Ovary (tissue), 9 donors: ENCODE data around the gene SRRM5. TPM values are rescaled to one million over a fixed set of nuclear protein-coding genes. Genes with fewer than 3 reads are reported as not detected.

Source experiments
- DNase-seq, 5 donors: peaks; one replicate each; pipeline ENCODE4 v3.0.0-alpha.2; 2019 to 2020
- H3K27ac ChIP-seq, 2 donors: fragments of 200-600 bp; one replicate each; pipeline versions ENCODE4 v1.5.1 to v1.8.0; 2019 to 2022
- H3K27me3 ChIP-seq: fragments of 200-600 bp; one replicate; pipeline ENCODE4 v1.8.0; 2022
- H3K36me3 ChIP-seq: fragments of 200-600 bp; sonication (generic); one replicate; pipeline ENCODE4 v1.5.1; 2019
- H3K4me1 ChIP-seq: one replicate; pipeline ENCODE4 v1.8.1; 2013; ENCODE audit warnings: mild to moderate bottlenecking, moderate library complexity; ENCODE audit not compliant: insufficient read depth
- H3K4me3 ChIP-seq: fragments of 200-600 bp; sonication (generic); one replicate; pipeline ENCODE4 v1.5.1; 2017
- H3K9me3 ChIP-seq, 2 donors: fragments of 200-600 bp in 1 of 2; sonication (generic) in 1 of 2; one replicate each; pipeline versions ENCODE4 v1.5.1 to v1.8.1; 2013 to 2019; ENCODE audit warnings: mild to moderate bottlenecking in 1 of 2, moderate library complexity in 1 of 2
- CTCF ChIP-seq, 3 donors: fragments of 450-650 bp in 2 of 3; fragments of 200-600 bp in 1 of 3; IDR thresholded peaks; one replicate each; pipeline versions ENCODE4 v1.5.1 to v1.8.0; 2016 to 2022; ENCODE audit warnings: antibody characterized with exemption in 3 of 3, mild to moderate bottlenecking in 1 of 3
- EP300 ChIP-seq: sonication (generic); formaldehyde crosslinking; IDR thresholded peaks from one replicate; pipeline ENCODE4 v1.6.1; 2017; ENCODE audit warnings: antibody characterized with exemption
- POLR2A ChIP-seq: fragments of 450-650 bp; IDR thresholded peaks from one replicate; pipeline ENCODE4 v1.6.1; 2017; ENCODE audit warnings: antibody characterized with exemption, mild to moderate bottlenecking, moderate library complexity
- WGBS, 3 donors: extraction: QIAGEN DNeasy Blood & Tissue Kit in 1 of 3; methylation state at CpG; one replicate each; pipeline versions ENCODE4 v1.1.5 to v1.1.7; 2013 to 2017; 5-methylcytosine and 5-hydroxymethylcytosine counted together
- intact Hi-C, 4 donors: fragments of 100-400 bp; cut with DNase I; formaldehyde crosslinking; loops; one replicate each; pipeline versions ENCODE4 v1.11.0 to v1.15.1; 2022 to 2023
- polyA plus RNA-seq, 2 donors: library from polyadenylated mRNA; stranded (reverse); fragments of 200-250 nt in 1 of 2; fragments of 350-450 nt in 1 of 2; fragmentation: Illumina TruSeq in 1 of 2; extraction: RNeasy Lipid Tissue Mini Kit (QIAGEN cat#74804) in 1 of 2; gene quantifications; one replicate each; pipeline ENCODE4 v1.2.3, GENCODE V29; 2013 to 2014
- total RNA-seq, 7 donors: library from RNA; depleted of rRNA in 2 of 7; stranded (reverse); fragments of >200 nt in 2 of 7; fragmentation: NEBNext Ultra II Directional in 3 of 7; extraction: Animal tissue kit (Norgen Biotek cat#: 25700) in 3 of 7; gene quantifications; one replicate each; pipeline versions ENCODE4 v1.1.0 to v1.2.4, GENCODE V29; 2016 to 2023
- donor health status: DM: no; HTN: no; CAD: no; lungs with moderate emphysema.
- donor health status: DM: no; HTN: no; CAD: no.
- donor health status: Bipolar disorder and iron deficiency.
- donor health status: DM: yes; HTN: yes; CAD: no.
- donor health status: DM: no; HTN: no; CAD: no.
- donor health status: DM: yes; HTN: yes; CAD: no.

SRRM5 gene
- total and polyA plus RNA-seq, 9 donors: 0.10 to 0.73 (median 0.33) TPM

GRCh38 chr19:43591904-43592772 is 19.8 kb upstream of the SRRM5 start:
- WGBS, 3 donors: 88 to 91% (median 91%) methylated on average over 63 of the region's 63 CpGs
- DNase-seq: peak in 1 of 5 donors; percentile 41
- H3K9me3 ChIP-seq: no peaks in the 10 kb centered on the region
- peaks cover 8% of the 10 kb centered on the region for H3K4me1 ChIP-seq
- TF ChIP-seq POLR2A (no peak), EP300 (no peak), CTCF (IDR thresholded peaks at IDR 0.05) (no peak)
- no peak overlapping the region for H3K27ac ChIP-seq
- H3K27me3 ChIP-seq: no peaks in the 10 kb centered on the region
- no peaks in the 10 kb centered on the region for H3K36me3 ChIP-seq
- intact Hi-C loops: no loop called here
- no peak overlapping the region for H3K4me3 ChIP-seq

GRCh38 chr19:43592800-43593350 is 19.0 kb upstream of the SRRM5 start:
- H3K4me1 ChIP-seq: peaks cover 10% of the 10 kb centered on the region
- H3K27ac ChIP-seq: no peak overlapping the region
- no peaks in the 10 kb centered on the region for H3K9me3 ChIP-seq
- 89 to 92% (median 90%) methylated on average over 37 of the region's 37 CpGs for WGBS, 3 donors
- no peak for TF ChIP-seq POLR2A
- TF ChIP-seq EP300: no peak
- no peak for TF ChIP-seq CTCF (IDR thresholded peaks at IDR 0.05)
- no peak overlapping the region for H3K4me3 ChIP-seq
- H3K36me3 ChIP-seq: no peaks in the 10 kb centered on the region
- DNase-seq: peak in 2 of 5 donors; percentile 31 to 41
- intact Hi-C loops: no loop called here
- H3K27me3 ChIP-seq: no peaks in the 10 kb centered on the region

- peak overlapping the region; percentile 59 for H3K4me3 ChIP-seq
- peak overlapping the region; percentile 44 to 79 for H3K27ac ChIP-seq
- WGBS, 3 donors: 75 to 85% (median 78%) methylated on average over 10 of the region's 10 CpGs
- DNase-seq: peak in 2 of 5 donors; percentile 28 to 37
- no peaks in the 10 kb centered on the region for H3K36me3 ChIP-seq
- no peaks in the 10 kb centered on the region for H3K27me3 ChIP-seq
- TF ChIP-seq POLR2A: no peak
- no peak for TF ChIP-seq CTCF (IDR thresholded peaks at IDR 0.05)
- TF ChIP-seq EP300: no peak
- intact Hi-C loops: no loop called here
- no peaks in the 10 kb centered on the region for H3K9me3 ChIP-seq
- H3K4me1 ChIP-seq: peaks cover 10% of the 10 kb centered on the region
These were observed 17.7 kb upstream of the SRRM5 start for GRCh38 chr19:43594081-43594697.

- Histone ChIP-seq H3K9me3 (no peaks in the 10 kb centered on the region), H3K4me3 (peak overlapping the region; percentile 59), H3K36me3 (no peaks in the 10 kb centered on the region), H3K4me1 (peaks cover 10% of the 10 kb centered on the region), H3K27ac (peak overlapping the region; percentile 79 to 99), H3K27me3 (no peaks in the 10 kb centered on the region)
- peak; percentile 34 to 65 (median 48) for DNase-seq
- TF ChIP-seq POLR2A: no peak
- peak in 2 of 3 donors; percentile 16 to 37 for TF ChIP-seq CTCF (IDR thresholded peaks at IDR 0.05)
- intact Hi-C loops: loop anchor here in 1 of 4 donors (5.0 kb wide), 1 partner anchor 63 kb away; the partner anchor contains the start of gene ZNF575
- 1 to 2% (median 1%) methylated on average over 51 to 64 of the region's 64 CpGs for WGBS, 3 donors
These were observed 16.9 kb upstream of the SRRM5 start for GRCh38 chr19:43594710-43595604.
